Sciatic nerve (tissue), 2 donors: ENCODE data around the gene ALS2CL. TPM values are rescaled to one million over a fixed set of nuclear protein-coding genes. Genes with fewer than 3 reads are reported as not detected.

ENCODE experiments used
- ATAC-seq: fragments of 200-7000 bp; cut with Tn5 transposase; one replicate; pipeline ENCODE4 v1.9.1; 2020; ENCODE audit warnings: mild to moderate bottlenecking, moderate library complexity
- DNase-seq: peaks from one replicate; pipeline ENCODE4 v3.0.0-alpha.2; 2020; ENCODE audit warnings: low spot score
- intact Hi-C: fragments of 100-400 bp; cut with DNase I; formaldehyde crosslinking; loops from one replicate; pipeline ENCODE4 v1.14.2; 2022
- total RNA-seq: library from RNA; stranded (reverse); fragmentation: NEBNext Ultra II Directional; extraction: Animal tissue kit (Norgen Biotek cat#: 25700); gene quantifications from one replicate; pipeline ENCODE4 v1.2.1, GENCODE V29; 2021
- donor health status: DM: no; HTN: no; CAD: no.
- donor health status: DM: no; HTN: no; CAD: no.

The ALS2CL gene
- total RNA-seq, 1 donor from 2014 or later, result 18.5 TPM

- ATAC-seq (no peak), DNase-seq (peak; percentile 30)
- intact Hi-C loops, result no loop called here
Observed at GRCh38 chr3:46659285-46659684, 34.2 kb downstream of the ALS2CL start.

- ATAC-seq (no peak), DNase-seq (peak; percentile 27)
- intact Hi-C loops, result no loop called here
Observed at GRCh38 chr3:46656778-46657556, 36.5 kb downstream of the ALS2CL start.

- no peak for DNase-seq
- intact Hi-C loops, result no loop called here
- ATAC-seq, result no peak
Observed at GRCh38 chr3:46655271-46655670, 38.2 kb downstream of the ALS2CL start.

- intact Hi-C loops, result no loop called here
- DNase-seq (no peak), ATAC-seq (no peak)
Observed at GRCh38 chr3:46651084-46651483, 42.4 kb downstream of the ALS2CL start.

- ATAC-seq (no peak), DNase-seq (no peak)
- intact Hi-C loops, result no loop called here
Observed at GRCh38 chr3:46649436-46649835, 44.0 kb downstream of the ALS2CL start.

- DNase-seq (no peak), ATAC-seq (no peak)
- intact Hi-C loops, result no loop called here
Observed at GRCh38 chr3:46648096-46648495, 45.4 kb downstream of the ALS2CL start.

GRCh38 chr3:46646700-46647099 lies 46.8 kb downstream of the ALS2CL start:
- no peak for DNase-seq
- ATAC-seq, result no peak
- intact Hi-C loops, result no loop called here

- ATAC-seq (no peak), DNase-seq (no peak)
- intact Hi-C loops, result no loop called here
Observed at GRCh38 chr3:46643701-46644100, 49.8 kb downstream of the ALS2CL start.

- DNase-seq (no peak), ATAC-seq (no peak)
- intact Hi-C loops, result no loop called here
Observed at GRCh38 chr3:46642971-46643370, 50.5 kb downstream of the ALS2CL start.

GRCh38 chr3:46640927-46641326 lies 52.6 kb downstream of the ALS2CL start:
- ATAC-seq (no peak), DNase-seq (no peak)
- intact Hi-C loops, result no loop called here

GRCh38 chr3:46639221-46639620 lies 54.3 kb downstream of the ALS2CL start:
- DNase-seq (no peak), ATAC-seq (no peak)
- intact Hi-C loops, result no loop called here

- intact Hi-C loops, result loop anchor here (5.0 kb wide), 1 partner anchor 138 kb away; the partner anchor contains the start of gene RTP3
- ATAC-seq (no peak), DNase-seq (no peak)
Observed at GRCh38 chr3:46634856-46635255, 58.6 kb downstream of the ALS2CL start.

GRCh38 chr3:46632792-46633191 lies 60.7 kb downstream of the ALS2CL start:
- no peak for DNase-seq
- ATAC-seq, result peak; percentile 46
- intact Hi-C loops, result loop anchor here (5.0 kb wide), 1 partner anchor 135 kb away; the partner anchor contains the start of gene RTP3

- DNase-seq (peak; percentile 88), ATAC-seq (peak; percentile 95)
- intact Hi-C loops, result loop anchor here (5.0 kb wide), 1 partner anchor 133 kb away; the partner anchor contains the start of gene RTP3
Observed at GRCh38 chr3:46629551-46630517, 63.6 kb downstream of the ALS2CL start.

GRCh38 chr3:46628901-46629369 lies 64.5 kb downstream of the ALS2CL start:
- ATAC-seq, result peak; percentile 71

GRCh38 chr3:46627078-46627477 lies 66.4 kb downstream of the ALS2CL start:
- no peak for DNase-seq
- intact Hi-C loops, result no loop called here
- no peak for ATAC-seq

More at GRCh38 chr3:46628901-46629369, 64.5 kb downstream of the ALS2CL start:
- DNase-seq, result no peak
- intact Hi-C loops, result no loop called here

GRCh38 chr3:46626039-46626438 lies 67.4 kb downstream of the ALS2CL start:
- intact Hi-C loops, result no loop called here
- no peak for DNase-seq
- ATAC-seq, result no peak

- ATAC-seq, result no peak
- intact Hi-C loops, result no loop called here
- DNase-seq, result no peak
Observed at GRCh38 chr3:46624975-46625490, 68.4 kb downstream of the ALS2CL start.

- intact Hi-C loops, result no loop called here
- no peak for ATAC-seq
- no peak for DNase-seq
Observed at GRCh38 chr3:46624533-46624932, 68.9 kb downstream of the ALS2CL start.
